ENCODE measurements around the gene LYPD5.

GRCh38 chr19:43755256-43755801 lies 46.9 kb downstream of the LYPD5 start:
- TF ChIP-seq EZH2phosphoT487 (conservative IDR thresholded peaks at IDR 0.05; ENCODE audit: low read length) (no peak), CTCF (IDR thresholded peaks at IDR 0.05; ENCODE audit: insufficient read depth, low read length, poor library complexity, severe bottlenecking) (no peak)
